GM21825 (cell line): ENCODE data around the gene ART5.
"Not testable (repeated sequence)": the region's sequence is repeated elsewhere in the genome, so short reads cannot be mapped to it uniquely, and the experiment has no call there.

Experiments
- ATAC-seq: cut with Tn5 transposase; IDR thresholded peaks from one replicate; pipeline ENCODE4 v1.9.1; 2021; ENCODE audit warnings: mild to moderate bottlenecking, moderate library complexity; ENCODE audit not compliant: unreplicated experiment

ART5 gene

DNA sequence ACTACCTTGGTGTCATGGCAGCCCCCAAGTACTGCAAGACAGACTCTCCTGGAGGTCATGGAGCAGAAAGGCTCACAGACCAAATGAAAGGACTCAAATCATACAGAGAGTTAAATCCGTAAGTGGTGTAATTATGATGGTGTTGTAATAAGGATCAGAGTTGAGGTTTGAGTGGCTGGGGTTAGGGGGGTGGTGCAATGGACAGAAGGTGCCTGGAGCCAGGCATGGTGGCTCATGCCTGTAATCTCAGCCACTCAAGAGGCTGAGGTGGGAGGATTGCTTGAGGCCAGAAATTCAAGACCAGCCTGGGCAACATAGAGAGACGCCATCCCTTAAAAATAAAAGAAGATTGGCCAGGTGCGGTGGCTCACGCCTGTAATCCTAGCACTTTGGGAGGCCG lies 18.7 kb downstream of the ART5 start:
- ATAC-seq: no peak

DNA sequence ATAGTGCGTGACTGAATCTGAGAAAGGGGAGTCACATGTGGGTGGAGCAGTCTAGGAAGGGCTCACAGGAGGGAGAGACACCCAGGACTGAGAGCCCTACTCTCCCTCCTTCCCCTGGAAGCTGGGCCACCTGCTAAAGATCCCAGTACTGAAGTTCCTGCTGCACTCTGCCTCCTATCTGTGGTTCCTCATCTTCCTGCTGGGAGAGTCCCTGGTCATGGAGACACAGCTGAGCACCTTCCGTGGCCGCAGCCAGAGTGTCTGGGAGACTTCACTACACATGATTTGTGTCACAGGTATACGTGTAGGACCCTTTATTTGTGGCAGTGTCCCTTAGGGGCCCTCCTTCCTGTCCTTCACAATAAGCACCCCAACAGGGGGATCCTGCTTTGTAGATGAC lies 19.3 kb downstream of the ART5 start:
- ATAC-seq: no peak

DNA sequence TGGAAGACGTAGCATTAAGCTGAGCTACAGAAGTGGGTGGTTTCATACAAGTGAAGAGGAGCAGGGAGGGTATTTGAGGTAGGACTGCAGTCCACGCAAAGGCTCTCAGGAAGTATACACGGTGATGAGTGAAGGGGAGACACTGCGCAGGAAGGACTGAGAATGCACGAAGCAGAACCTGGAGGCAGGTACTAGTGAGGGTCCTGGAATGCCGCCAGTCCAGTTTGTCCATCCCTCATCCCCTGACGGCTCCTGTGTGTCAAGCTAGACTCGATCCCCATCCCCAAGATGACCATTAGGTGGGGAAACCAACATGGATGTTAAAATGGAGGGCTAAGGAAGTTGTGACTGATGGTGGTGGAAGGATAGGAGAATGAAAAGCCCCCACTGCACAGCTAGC lies 23.8 kb downstream of the ART5 start:
- no peak for ATAC-seq

DNA sequence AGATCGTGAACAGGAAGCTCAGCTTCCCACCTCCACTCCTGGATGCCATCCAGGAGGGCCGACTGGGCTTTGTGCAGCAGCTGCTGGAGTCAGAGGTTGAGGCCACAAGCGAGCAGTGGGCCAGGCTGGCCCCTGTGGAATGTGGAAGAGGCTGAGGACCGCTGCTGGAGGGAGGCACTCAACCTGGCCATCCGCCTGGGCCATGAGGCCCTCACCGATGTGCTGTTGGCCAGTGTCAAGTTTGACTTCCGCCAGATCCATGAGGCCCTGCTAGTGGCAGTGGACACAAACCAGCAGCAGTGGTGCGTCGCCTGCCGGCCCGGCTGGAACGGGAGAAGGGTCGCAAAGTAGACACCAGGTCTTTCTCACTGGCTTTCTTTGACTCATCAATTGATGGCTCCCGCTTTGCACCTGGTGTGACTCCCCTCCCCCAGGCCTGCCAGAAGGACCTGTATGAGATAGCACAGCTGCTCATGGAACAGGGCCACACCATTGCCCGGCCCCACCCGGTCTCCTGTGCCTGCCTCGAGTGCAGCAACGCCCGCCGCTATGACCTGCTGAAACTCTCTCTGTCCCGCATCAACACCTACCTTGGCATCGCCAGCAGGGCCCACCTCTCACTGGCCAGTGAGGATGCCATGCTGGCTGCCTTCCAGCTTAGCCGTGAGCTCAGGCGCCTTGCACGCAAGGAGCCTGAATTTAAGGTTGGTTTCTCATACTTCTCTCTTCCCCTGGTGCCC lies 24.9 kb downstream of the ART5 start:
- ATAC-seq: no peak

DNA sequence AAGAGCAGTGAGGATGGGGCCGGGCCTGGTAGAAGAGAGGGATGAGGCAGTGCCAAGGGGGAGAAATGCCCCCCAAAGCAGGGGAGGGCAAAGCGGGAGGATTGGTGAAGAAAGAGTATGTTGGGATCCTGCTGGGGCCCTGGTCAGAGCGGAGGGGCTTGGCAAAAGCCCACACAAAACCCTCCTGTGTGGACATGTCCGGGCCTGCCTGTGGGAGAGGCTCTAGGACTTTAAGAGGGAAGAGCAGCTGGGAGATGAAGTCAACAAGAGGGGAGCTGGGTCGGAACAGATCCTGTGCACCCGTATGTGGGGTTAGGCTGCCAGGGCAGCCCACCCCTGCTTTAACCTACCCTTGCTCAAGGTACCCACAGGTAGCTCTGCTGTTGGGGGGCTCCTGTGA lies 25.8 kb downstream of the ART5 start:
- no peak for ATAC-seq

DNA sequence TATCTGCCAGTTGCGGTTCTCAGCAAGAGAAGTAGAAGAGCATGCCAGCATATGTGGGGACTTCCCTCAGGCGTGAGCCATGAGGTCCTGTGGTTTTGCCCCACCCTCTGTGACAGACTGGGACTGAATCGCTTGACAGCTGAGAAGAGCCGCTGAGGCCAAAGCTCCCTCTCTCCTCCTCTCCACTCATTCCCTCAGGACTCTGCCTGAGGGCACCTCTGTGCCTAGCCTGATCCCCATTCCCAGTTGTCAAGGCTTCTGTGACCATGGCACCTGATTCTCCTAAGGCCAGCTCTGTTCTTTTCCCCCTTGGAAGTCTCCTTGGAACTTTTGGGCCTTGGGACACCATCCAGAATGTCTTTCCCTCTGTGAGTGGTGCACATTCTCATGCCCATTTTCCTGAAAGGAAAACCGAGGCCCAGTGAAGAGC lies 27.0 kb downstream of the ART5 start:
- ATAC-seq: peak; percentile 90

DNA sequence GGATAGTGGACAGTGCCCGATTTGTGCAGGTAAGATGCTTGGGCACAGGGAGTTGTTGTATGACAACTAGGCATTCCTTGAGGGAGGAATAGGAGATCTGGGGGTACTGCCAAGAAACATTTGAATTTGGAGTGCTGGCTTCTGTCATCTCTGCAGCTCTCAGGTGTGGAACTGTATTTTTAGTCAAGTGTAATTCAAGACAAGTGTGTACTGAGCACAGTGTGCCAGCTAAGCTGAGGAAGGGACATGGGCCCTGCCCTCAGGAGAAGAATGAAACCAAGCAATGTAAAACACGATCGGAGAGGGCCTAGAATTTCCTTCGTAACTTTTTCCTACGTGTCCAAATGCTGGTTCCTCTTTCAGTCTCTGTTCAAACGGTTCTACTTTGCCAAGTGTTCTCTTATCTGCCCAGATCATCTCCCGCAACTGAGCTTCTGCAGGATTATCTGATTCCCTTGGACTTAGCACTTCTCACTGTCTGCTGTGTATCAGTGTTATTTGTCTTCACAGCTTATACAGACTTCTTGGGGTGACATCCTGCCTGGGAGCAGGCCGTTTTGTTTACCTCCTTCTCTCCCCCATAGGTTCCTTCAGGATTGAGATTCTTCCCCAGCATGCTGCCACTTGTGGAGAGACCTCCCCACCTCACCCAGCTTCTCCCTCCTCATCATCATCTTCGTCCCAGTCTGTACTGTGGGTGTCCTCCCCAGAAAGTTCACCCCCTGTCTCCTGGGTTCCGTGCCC lies 27.6 kb downstream of the ART5 start:
- ATAC-seq: peak; percentile 16

DNA sequence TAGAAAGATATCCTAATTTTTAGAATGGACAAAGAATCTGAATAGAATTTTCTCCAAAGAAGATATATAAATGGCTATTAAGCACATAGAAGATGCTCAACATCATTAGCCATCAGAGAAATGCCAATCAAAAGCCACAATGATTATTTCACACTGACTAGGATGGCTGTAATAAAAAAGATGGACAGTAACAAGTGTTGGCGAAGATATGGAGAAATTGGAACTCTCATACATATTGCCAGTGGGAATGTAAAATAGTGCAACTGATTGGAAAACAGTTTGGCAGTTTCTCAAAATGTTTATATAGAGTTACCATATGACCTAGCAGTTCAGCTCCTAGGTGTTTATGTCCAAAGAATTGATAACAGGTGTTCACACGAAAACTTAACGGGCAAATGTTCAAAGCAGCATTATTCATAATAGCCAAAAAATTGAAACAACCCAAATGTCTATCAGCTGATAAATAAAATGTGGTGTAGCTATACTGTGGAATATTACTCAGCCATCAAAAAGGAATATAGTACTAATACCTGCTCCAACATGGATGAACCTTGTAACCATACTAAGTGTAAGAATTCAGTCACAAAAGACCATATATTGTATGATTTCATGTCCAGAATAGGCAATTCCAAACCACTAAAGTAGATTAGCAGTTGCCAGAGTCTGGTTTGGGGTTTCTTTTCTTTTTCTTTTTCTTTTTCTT lies 29.7 kb downstream of the ART5 start:
- ATAC-seq: no peak

DNA sequence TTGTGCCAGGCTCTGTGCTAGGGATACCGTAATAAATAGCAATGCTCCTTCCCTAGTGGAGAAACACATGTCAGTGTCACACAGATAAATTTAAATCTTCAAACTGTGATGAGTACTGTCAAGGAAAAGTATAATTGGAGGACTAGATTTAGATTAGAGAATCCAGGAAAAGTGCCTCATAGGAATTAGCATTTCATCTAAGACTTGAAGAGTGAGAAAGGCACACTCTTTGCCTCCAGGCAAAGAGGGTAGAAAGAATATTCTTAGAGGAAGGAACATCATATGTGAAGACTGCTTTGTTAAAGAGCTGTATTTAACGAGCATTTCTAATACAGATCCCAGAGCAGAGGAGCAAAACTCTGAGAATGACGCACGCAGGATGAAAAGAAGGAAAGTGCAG lies 30.9 kb downstream of the ART5 start:
- ATAC-seq: no peak

DNA sequence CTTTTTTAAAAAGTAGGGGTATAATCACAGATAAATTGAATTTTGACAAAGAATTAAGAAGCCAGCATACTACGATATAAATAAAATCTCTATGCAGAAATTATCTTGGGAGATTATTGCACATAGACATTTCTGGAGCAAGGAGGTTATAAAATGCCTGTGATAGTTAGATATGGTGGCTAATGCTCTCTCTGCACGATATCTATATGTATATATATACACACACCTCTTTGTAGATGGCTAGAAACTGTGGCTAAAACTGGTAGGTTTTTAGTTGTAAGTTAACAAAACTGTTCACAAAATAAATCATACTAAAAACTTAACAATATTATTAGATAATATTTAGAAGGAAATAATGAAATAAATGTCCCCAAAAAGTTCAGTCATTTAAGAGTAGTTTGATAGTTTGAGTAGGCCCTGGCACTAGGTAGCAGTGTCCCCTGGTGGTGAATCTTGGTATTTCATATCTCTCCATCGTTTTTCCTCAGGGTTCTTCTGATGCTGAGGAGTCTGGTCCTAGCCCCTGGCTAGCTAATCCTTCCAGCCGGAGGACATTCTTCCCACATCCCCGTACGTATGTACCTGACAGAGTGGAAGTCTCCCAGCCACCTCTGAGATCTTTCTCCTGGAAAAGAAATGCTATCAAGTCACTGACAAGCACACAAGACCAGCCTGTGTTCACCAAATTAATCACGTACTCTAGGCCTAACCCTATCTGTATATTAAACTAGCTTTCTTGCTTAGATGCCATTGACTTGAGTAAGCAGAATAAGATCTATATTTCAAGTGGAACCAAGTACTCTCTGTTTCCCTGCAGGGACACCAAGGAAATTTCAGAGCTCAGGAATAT lies 32.2 kb downstream of the ART5 start:
- ATAC-seq: no peak

DNA sequence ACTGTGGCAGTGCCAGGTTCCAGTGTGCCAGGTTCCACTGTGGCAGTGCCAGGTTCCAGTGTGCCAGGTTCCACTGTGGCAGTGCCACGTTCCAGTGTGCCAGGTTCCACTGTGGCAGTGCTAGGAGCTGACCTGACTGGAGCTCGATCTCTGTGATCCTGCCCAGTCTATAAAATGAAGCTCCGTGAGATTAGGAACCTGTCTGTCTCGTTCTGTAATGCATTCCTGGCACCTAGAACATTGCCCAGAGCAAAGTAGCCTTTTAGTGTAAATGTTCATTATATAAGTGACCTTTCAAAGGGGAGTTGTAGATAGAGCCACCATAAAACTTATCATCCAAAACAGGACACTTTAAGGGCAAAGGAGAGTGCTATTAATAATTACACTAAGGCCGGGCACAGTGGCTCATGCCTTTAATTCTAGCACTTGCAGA lies 36.0 kb downstream of the ART5 start:
- ATAC-seq: no peak

DNA sequence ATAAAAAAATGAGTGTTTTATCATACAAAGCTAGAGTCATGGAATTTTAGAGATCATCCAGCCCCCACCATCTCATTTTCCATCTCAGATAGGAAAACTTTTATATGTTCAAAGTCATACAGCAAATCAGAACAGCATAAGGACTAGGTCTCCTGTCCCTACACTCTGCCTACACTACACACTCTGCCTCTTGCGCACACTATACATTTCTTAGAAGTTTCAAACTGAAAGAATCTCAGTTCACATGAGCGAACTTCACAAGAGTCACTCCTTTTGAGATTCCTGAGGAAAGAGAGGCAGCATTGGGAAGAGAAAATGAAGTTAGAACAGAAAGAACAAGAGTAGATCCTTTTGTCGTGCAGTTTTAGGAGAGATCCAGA lies 36.5 kb downstream of the ART5 start:
- no peak for ATAC-seq

DNA sequence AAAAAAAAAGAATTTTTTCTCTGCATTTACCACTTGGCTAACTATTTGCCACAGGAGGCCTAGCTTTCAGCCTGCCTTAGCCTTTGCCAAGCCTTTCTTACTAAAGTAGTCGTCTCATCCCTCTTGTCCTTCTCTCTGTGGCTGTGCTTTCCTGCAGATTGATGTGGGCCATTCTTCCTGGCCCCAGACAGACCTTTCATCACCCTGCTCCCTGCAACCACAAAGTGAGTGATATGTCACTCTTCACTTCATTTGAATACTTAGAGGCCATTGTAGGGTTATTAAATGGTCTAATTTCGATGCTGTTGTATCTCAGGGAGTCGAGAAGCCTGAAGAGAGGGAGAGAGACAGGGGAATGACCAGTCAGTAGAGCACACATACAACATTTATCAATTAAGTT lies 37.6 kb downstream of the ART5 start:
- no peak for ATAC-seq

DNA sequence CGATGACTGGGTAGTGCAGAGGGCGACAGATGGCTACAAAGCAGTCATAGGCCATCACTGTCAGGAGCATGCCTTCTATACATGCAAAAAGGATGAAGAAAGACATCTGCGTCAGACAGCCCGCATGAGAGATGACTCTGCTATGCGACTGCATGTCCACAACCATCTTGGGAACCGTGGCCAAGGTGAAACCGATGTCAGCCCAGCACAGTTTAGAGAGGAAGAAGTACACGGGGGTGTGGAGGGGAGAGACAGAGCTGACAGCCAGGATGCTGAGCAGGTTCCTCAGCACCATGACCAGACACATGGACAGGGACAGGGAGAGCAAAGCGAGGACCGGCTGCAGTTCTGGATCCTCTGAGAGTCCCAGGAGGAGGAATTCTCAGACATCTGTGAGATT lies 41.6 kb downstream of the ART5 start:
- ATAC-seq: not testable (repeated sequence)

DNA sequence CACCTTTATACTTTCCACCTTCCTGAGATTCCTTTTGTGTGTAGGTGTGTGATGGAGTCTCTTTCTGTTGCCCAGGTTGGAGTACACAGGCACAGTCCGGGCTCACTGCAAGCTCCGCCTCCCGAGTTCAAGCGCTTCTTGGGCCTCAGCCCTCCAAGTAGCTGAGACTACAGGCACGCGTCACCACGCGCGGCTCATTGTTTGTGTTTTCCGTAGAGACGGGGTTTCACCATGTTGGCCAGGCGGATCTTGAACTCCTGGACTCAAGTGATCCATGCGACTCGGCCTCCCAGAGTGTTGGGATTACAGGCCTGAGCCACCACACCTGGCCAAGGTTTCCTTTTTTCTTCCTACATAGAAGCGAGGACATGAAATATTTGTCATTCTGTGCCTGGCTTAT lies 44.0 kb downstream of the ART5 start:
- not testable (repeated sequence) for ATAC-seq

DNA sequence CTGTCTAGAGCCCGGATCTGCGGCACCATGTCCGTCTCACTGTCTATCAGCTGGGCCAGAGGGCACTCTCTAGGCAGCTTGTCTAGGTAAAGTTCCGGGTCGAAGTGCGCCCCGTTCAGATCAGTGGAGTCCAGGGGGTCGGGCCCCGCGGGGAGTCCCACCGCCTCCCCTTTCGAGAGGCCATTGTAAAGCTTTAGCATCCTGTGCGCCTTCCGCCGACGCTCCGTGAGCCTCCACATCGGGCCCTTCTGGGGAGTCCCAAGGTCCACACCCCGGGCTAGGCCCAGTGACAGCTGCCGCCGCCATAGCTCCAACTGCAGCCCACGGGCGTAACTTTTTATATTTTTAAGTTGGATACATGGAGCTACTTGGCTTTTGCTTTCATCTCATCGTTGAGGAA lies 50.5 kb downstream of the ART5 start:
- not testable (repeated sequence) for ATAC-seq

DNA sequence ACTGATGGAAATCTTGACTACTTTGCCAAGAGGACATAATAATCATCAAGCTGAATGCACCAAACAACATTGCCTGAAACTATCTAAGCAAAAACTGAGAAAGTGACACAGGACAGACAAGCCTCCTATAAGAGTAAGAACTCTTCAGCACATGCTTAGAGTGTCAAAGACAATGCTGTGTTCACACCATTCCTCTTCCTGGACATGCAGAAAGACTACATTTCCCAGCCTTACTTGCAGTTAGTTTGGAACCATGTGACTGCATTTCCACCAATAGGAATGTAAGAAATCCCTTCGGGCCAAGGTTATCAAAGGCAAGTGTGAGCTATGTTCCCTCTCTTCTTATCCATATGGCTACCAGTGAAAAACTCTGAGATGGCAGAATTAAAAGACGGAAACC lies 51.6 kb downstream of the ART5 start:
- not testable (repeated sequence) for ATAC-seq

DNA sequence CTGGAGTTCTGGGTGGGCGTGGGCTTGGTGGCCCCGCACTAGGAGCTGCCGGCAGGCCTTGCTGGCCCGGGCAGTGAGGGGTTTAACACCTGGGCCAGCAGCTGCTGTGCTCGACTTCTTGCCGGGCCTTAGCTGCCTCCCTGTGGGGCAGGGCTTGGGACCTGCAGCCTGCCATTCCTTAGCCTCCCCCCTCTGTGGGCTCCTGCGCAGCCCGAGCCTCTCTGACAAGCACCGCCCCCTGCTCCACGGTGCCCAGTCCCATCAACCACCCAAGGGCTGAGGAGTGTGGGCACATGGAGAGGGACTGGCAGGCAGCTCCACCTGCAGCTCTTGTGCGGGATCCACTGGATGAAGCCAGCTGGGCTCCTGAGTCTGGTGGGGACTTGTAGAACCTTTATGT lies 53.0 kb downstream of the ART5 start:
- ATAC-seq: not testable (repeated sequence)
